ENCODE results near the gene ACLY. TPM values are rescaled to one million over a fixed set of nuclear protein-coding genes. Genes with fewer than 3 reads are reported as not detected.
A peak's percentile ranks its signal among the peaks of the same experiment; 100 is the strongest.

The ACLY gene
- total and polyA plus RNA-seq, 2 of the 13 experiments (the other 11 are each of a cell fraction or from before 2014, with no cell fraction given) = 111 to 218 TPM

DNA sequence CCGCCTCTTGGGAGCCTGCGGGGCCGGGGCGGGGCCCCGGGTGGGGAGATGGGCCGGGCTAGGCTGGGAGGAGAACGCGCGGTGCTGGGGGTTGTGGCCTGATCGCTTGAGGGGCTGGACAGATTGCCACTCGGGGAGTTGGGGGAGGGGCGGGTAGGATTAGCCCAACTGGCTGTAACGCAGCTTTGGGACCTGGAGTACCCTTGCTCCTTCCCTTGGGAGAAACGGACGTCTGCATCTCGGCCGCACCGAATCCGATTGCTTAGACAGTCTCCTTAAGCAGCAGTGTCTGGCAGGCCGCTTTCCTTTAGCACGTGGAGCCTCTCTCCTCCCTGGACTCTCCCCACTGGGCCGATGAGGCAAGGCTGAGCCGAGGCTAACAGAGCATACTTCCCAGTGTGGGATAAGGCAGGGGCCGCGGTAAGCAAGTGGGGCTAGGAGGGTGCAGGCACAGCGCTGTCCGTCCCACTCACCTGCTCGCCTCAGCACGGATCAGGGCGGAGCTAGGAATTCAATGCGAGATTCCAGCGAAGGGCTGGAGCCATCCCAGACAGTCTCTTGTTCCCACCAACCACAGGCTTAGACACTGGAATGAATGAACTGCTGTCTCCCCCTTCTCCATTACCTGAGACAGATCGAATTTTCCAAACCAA lies 540 bp upstream of the ACLY start (continued):
- TF ChIP-seq ZXDC (CRISPR knock-in tag; IDR thresholded peaks at IDR 0.05) (no peak), RFXAP (CRISPR knock-in tag; IDR thresholded peaks at IDR 0.05; ENCODE audit: borderline replicate concordance) (no peak; the same call in 1 of the 2 replicates), KLF16 (CRISPR knock-in tag; IDR thresholded peaks at IDR 0.05) (peak in 1 of 2 experiments; percentile 23; a peak in 1 of 4 replicates), TBP (CRISPR knock-in tag; IDR thresholded peaks at IDR 0.05) (no peak), ZNF530 (CRISPR knock-in tag; IDR thresholded peaks at IDR 0.05; ENCODE audit: low read depth) (no peak), ZNF678 (CRISPR knock-in tag; IDR thresholded peaks at IDR 0.05) (0 out of 2 replicates have a peak, but pooled peaks have one; percentile 66), SMAD3 (CRISPR knock-in tag; IDR thresholded peaks at IDR 0.05) (no peak; the same call in 1 of the 2 replicates), ZNF501 (CRISPR knock-in tag; IDR thresholded peaks at IDR 0.05) (peak; percentile 64), MAFG (CRISPR knock-in tag; IDR thresholded peaks at IDR 0.05) (no peak), ZSCAN30 (CRISPR knock-in tag; IDR thresholded peaks at IDR 0.05) (no peak), ZNF124 (CRISPR knock-in tag; IDR thresholded peaks at IDR 0.05) (peak; percentile 39; the same call in 1 of the 2 replicates), RAD51 (IDR thresholded peaks at IDR 0.05; ENCODE audit: borderline replicate concordance) (no peak), SRY (CRISPR knock-in tag; IDR thresholded peaks at IDR 0.05) (peak; percentile 56), USF2 (IDR thresholded peaks at IDR 0.05; ENCODE audit: low read depth, low read length) (no peak), USF2 (CRISPR knock-in tag; IDR thresholded peaks at IDR 0.05; ENCODE audit: borderline replicate concordance) (peak; percentile 14; the same call in 1 of the 2 replicates), MXD3 (CRISPR knock-in tag; IDR thresholded peaks at IDR 0.05) (no peak; the same call in none of the 2 replicates), ETV6 (CRISPR knock-in tag; conservative IDR thresholded peaks at IDR 0.05) (peak; percentile 69; the same call in 1 of the 2 replicates), ZKSCAN1 (IDR thresholded peaks at IDR 0.05; ENCODE audit: low read length) (no peak)
- TF ChIP-seq, protein P1, sequence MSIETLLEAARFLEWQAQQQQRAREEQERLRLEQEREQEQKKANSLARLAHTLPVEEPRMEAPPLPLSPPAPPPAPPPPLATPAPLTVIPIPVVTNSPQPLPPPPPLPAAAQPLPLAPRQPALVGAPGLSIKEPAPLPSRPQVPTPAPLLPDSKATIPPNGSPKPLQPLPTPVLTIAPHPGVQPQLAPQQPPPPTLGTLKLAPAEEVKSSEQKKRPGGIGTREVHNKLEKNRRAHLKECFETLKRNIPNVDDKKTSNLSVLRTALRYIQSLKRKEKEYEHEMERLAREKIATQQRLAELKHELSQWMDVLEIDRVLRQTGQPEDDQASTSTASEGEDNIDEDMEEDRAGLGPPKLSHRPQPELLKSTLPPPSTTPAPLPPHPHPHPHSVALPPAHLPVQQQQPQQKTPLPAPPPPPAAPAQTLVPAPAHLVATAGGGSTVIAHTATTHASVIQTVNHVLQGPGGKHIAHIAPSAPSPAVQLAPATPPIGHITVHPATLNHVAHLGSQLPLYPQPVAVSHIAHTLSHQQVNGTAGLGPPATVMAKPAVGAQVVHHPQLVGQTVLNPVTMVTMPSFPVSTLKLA (IDR thresholded peaks at IDR 0.05) = no peak
- TF ChIP-seq, protein P2, sequence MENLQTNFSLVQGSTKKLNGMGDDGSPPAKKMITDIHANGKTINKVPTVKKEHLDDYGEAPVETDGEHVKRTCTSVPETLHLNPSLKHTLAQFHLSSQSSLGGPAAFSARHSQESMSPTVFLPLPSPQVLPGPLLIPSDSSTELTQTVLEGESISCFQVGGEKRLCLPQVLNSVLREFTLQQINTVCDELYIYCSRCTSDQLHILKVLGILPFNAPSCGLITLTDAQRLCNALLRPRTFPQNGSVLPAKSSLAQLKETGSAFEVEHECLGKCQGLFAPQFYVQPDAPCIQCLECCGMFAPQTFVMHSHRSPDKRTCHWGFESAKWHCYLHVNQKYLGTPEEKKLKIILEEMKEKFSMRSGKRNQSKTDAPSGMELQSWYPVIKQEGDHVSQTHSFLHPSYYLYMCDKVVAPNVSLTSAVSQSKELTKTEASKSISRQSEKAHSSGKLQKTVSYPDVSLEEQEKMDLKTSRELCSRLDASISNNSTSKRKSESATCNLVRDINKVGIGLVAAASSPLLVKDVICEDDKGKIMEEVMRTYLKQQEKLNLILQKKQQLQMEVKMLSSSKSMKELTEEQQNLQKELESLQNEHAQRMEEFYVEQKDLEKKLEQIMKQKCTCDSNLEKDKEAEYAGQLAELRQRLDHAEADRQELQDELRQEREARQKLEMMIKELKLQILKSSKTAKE (CRISPR knock-in tag; IDR thresholded peaks at IDR 0.05; ENCODE audit: borderline replicate concordance) = no peak

Data from HepG2 (cell line).